ENCODE results near the gene BOD1L2.

The BOD1L2 gene

GRCh38 chr18:57150081-57150480 is 3.2 kb downstream of the BOD1L2 start:
- no peak for DNase-seq (ENCODE audit: low spot score)

DNA sequence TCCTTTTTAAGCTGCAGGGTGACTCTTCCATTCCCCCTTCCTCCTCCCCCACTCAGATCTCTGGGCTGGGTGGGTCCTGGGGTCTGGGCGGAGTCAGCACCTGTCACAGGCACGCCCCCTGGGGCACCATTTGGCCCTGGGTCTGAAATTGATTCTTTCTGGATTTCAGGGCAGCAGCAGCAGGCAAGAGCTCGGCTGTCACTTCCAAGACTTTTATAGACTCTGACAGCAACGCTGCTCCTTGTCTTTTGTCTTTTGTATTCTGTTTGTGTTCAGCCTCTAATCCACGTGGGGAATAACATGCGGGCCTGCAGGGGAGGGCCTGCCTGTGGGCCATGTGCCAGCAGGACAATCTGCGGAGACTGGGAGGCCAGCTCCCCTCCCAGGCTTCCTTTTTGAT is 3.9 kb downstream of the BOD1L2 start:
- no peak for DNase-seq (ENCODE audit: low spot score)

DNA sequence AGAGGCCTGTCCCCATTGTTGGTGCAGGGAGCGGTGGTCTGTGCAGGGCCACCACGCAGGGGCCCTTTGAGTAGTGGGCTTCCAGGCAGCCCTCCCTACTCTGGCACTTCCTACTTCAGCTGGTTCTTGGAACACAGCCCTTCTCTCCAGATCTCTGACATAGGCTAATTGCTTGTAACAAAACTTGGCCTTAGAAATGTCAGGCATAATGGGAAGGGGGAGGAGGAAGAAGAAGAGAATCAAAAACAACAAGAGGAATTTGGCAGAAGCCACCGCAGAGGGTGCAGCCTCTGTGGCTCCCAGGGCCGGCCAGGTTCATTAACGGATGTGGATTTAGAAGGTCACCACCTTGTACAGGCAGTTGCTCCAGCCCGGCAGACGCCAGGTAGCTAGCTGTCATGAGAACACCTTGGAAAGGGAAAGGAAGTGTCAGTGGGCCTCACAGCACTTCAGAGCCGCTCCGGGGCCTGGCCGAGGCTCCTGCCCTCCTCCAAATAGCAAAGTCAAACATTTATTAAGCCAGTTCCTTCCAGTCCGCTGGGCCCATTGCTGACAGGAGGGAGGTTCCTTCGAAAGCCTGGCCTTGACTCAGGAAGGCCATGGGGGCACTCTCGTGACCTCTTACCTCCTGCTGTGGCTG is 7.4 kb downstream of the BOD1L2 start:
- DNase-seq (ENCODE audit: low spot score): no peak

GRCh38 chr18:57164401-57164800 is 17.5 kb downstream of the BOD1L2 start:
- DNase-seq (ENCODE audit: low spot score): no peak

DNA sequence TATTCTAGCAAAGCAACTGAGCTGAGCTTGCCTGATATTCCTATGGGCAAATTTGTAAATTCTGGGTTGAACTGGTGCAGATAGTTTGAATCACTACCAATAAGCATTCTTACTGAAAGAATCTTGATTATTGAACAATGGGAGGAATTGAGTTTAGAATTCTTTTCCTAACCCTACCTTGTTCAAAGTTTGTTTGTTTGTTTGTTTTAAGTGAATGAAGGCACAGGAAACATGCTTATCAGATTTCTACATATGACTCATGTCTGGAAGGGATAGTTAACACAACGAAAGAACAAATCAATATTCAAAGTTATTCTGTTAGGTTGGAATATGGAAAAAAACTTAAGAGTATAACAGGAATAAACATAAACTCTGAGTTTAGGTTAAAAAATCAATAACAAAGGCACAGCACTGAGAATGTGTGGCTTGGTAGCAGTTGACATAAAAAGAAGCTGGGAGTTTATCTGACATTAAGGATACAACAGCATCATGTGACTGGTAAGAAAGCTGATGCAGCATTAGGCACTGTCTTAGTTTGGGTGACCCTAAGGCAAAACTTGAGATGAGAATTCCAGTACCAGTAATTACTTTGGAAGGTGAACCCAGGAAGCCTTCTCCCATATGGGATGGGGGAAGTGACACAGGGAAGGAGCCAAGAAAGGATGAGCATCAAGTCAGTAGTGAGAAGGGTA is 20.9 kb downstream of the BOD1L2 start:
- DNase-seq (ENCODE audit: low spot score): no peak

DNA sequence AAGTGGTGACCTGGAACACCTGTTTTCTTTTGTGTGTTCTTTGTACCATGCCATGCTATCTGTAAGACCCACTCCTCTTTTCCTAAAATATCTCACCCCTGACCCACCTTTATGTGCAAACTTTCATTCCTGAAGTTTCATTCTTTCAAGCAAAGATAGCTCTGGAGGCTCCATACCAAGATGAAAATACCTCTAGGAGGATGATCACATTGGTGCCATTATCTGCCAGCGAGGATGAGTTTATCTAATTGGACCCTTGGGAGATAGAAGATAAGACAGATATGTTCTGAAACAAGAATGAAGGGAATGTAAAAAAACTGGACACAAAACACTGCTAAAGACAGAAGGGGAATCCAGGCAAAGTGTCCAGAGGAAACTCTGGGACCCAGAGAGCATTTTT is 24.1 kb downstream of the BOD1L2 start:
- DNase-seq (ENCODE audit: low spot score): no peak

DNA sequence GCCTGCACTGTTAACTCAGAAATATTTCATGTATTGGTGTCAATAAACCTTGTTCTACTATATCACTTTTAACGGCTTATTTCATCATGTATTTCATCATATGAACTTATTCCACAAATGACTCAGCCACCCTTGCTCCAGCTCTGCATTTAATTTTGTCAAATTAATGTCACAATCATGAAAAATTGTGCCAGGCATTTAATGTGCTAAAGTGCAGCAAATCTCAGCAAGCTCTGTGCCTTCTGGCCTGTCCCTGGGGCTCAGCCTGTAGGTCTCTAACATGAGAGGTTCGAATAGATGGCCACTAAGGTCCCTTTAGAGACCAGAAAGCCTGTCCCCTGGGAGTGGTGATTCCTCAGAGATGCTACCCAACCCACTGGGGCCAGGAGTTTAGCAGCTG is 28.6 kb downstream of the BOD1L2 start:
- DNase-seq (ENCODE audit: low spot score): no peak

- no peak for DNase-seq (ENCODE audit: low spot score)
These were observed 38.5 kb downstream of the BOD1L2 start for GRCh38 chr18:57185434-57185833.

- DNase-seq (ENCODE audit: low spot score): no peak
These were observed 42.1 kb downstream of the BOD1L2 start for GRCh38 chr18:57188851-57189557.

GRCh38 chr18:57190026-57190425 is 43.1 kb downstream of the BOD1L2 start:
- no peak for DNase-seq (ENCODE audit: low spot score)

DNA sequence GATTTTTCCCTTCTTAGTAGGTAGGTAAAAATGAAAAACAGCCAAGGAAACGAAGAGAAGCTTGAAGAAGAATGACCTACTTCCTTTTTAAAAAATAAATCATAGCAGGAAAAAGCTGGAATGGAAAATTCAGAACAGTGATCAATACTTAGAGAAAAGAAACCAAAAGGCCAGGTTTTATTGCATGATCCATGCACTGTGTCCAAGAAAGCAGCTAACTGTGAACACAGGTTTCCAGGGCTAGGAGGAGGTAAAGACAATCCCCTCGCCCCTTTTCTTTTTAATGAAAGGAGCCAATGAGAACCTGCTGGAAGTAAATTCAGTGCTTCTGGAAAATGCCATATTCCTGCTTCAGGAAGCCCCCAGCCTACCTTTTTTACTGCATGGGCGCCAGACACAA is 47.2 kb downstream of the BOD1L2 start:
- DNase-seq (ENCODE audit: low spot score): no peak

GRCh38 chr18:57194622-57195021 is 47.7 kb downstream of the BOD1L2 start:
- no peak for DNase-seq (ENCODE audit: low spot score)

DNA sequence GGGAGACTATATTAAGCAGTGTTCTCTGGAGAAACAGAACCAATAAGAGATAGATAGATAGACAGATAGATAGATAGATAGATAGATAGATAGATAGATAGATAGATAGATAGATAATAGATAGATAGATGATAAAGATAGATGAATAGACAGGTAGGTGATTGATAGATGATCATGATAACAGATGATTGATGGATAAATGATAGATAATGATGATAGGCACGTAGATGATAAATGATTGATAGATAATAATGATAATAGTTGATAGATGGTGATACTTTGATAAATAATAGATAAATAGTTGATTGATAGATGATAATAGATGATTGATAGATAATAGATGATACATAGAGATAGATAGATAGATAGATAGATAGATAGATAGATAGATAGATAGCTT is 48.5 kb downstream of the BOD1L2 start:
- DNase-seq (ENCODE audit: low spot score): no peak

DNA sequence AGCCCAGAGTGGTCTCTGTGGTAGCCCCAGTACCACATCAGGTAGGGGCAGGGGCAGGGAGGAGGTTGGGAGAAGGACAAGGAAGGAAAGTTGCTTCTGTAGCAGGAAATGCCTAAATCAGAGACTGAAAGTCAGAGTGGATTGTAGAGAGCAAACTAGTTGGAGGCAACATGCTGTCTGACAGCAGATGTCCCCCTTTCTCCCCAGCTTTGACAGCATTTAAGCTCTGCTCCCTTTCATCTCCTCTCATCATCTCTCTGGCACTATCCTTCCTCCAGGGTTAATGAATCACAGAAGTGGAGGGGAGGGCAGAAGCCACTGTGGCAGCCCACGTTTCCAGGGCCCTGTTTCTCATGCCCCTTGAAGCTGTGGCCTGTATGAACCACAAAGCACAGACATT is 50.4 kb downstream of the BOD1L2 start:
- no peak for DNase-seq (ENCODE audit: low spot score)

- no peak for DNase-seq (ENCODE audit: low spot score)
These were observed 51.2 kb downstream of the BOD1L2 start for GRCh38 chr18:57198073-57198472.

Data from LoVo (cell line).